ENCODE measurements around the gene DUSP12. TPM values are rescaled to one million over a fixed set of nuclear protein-coding genes. Genes with fewer than 3 reads are reported as not detected.

The DUSP12 gene
- total and polyA plus RNA-seq, 2 experiments from 2014 or later: 28.4 to 37.2 TPM

DNA sequence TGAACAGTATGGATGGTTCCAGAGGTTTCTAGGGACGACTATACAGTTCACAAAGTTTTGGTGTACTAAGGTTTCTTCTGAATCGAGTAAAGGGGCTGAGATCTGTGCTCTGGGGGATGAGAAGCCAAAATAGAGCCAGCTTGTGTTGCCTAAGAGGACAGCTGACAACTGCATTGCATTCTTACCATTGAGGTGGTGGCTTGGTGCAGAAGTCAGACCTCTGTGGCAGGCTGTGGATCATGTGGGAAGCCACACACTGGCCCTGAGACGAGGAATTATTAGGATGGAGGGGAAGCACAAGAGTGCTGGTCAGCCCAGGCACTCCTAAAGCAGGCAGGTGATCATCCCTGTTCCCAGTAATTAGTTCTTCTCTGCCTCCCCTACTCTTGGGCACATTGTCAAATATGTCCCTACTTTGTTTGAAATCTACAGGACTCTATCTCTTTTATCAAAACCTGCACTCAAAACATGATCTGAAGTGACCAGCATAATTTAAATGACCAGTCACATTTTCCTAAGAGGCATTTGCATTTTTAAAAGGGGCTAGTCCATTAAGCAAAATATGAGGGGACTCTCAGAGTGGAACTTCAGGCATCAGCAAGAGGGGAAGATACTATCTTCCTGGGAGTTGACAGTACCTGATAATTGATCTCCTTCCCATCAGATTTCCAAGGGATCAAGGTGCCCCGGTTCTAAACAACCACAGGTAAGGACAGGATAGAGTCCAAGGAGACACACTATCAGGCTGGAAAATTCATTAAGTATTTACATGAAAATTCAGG is 28.4 kb upstream of the DUSP12 start, which contains the start of gene FCRLB:
FCRLB (plus strand) TSS at position 589 of the 782 bp plus-strand sequence. CDS start 1,129 bp downstream, outside the sequence.
- no peaks in the 10 kb centered on the region for H3K36me3 Mint-ChIP-seq (ENCODE audit: low read depth)
- no peak within 1 kb of the TSS for H3K4me3 ChIP-seq
- no peaks in the 10 kb centered on the region for H3K36me3 ChIP-seq (ENCODE audit: insufficient read depth)
- no peaks in the 10 kb centered on the region for H3F3A ChIP-seq (replicated peaks; ENCODE audit: low read depth)
- 0 out of 2 replicates have a peak, but pooled peaks cover 2% of the 10 kb centered on the region for H3K9me2 ChIP-seq (ENCODE audit: insufficient read depth)
- no peak within 1 kb of the TSS for H3K4me3 Mint-ChIP-seq
- H3K27ac Mint-ChIP-seq: no peak within 1 kb of the TSS
- no peaks in the 10 kb centered on the region; the same call in 2 of the 3 replicates for H3K9me3 Mint-ChIP-seq
- ATAC-seq (no peak), DNase-seq (ENCODE audit: low spot score) (no peak)
- H4K20me1 ChIP-seq (replicated peaks; ENCODE audit: insufficient read depth): no peaks in the 10 kb centered on the region
- H3K27me3 ChIP-seq (ENCODE audit: insufficient read depth): peaks cover 34% of the 10 kb centered on the region
- no peaks in the 10 kb centered on the region for H3K79me2 ChIP-seq (replicated peaks; ENCODE audit: insufficient read depth)
- TF ChIP-seq JUNB (IDR thresholded peaks at IDR 0.05; ENCODE audit: unreplicated experiment) (no peak), POLR2AphosphoS5 (IDR thresholded peaks at IDR 0.05; ENCODE audit: low read depth) (no peak), ZNF331 (CRISPR knock-in tag; IDR thresholded peaks at IDR 0.05; ENCODE audit: low read depth) (no peak), CREB1 (CRISPR knock-in tag; IDR thresholded peaks at IDR 0.05; ENCODE audit: low read depth) (no peak), STAT1 (IDR thresholded peaks at IDR 0.05; ENCODE audit: unreplicated experiment) (no peak), NANOG (IDR thresholded peaks at IDR 0.05; ENCODE audit: borderline replicate concordance) (no peak)
- H3K4me1 ChIP-seq (ENCODE audit: insufficient read depth): no peaks in the 10 kb centered on the region; the same call in 1 of the 2 replicates
- no peak within 1 kb of the TSS for H3K27ac ChIP-seq (ENCODE audit: low read depth)
- peaks cover 30% of the 10 kb centered on the region for H3K27me3 Mint-ChIP-seq (ENCODE audit: insufficient read depth, low read depth, poor library complexity)
- no peak within 1 kb of the TSS for H2AFZ ChIP-seq
- no peak within 1 kb of the TSS for H3K4me2 ChIP-seq
- H3K4me1 Mint-ChIP-seq: peaks cover 6% of the 10 kb centered on the region; the same call in 2 of the 3 replicates

DNA sequence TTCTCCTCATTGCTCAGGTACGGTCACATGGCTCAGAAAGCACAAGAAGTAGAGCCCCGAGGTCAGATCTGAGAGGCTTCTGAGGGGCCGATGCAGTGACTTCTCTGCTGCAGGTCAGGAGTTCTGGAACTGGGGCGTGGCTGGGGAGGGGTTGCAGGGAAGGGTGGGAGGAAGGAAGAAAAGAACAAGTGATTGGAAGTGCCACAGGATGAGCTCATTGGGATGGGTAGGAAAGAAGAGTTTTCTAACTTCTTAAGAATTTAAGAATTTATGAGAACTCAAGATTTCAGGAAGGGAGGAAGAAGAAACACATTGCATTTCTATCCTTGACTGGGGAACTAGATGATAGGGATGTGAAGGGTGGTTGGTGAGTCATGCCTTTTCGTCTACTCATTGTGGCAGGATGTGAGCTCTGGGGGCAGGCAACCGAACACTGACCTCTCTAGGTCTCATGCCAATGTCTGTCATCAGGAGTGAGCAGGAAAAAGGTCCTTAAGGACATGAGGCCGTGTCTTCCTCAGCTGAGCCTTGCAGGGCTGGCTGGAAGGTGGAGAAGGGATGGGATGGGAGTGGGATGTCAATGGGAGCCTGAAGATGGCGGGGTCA is 27.7 kb upstream of the DUSP12 start:
- no peak for ATAC-seq
- H3K9me3 Mint-ChIP-seq: no peaks in the 10 kb centered on the region; the same call in 2 of the 3 replicates
- H3K36me3 Mint-ChIP-seq (ENCODE audit: low read depth): no peaks in the 10 kb centered on the region
- no peak overlapping the region for H3K27ac Mint-ChIP-seq
- Histone ChIP-seq H3K4me1 (ENCODE audit: insufficient read depth) (no peaks in the 10 kb centered on the region; the same call in 1 of the 2 replicates), H3F3A (replicated peaks; ENCODE audit: low read depth) (no peaks in the 10 kb centered on the region), H3K79me2 (replicated peaks; ENCODE audit: insufficient read depth) (no peaks in the 10 kb centered on the region), H3K9me2 (ENCODE audit: insufficient read depth) (0 out of 2 replicates have a peak, but pooled peaks cover 2% of the 10 kb centered on the region), H2AFZ (no peak overlapping the region), H3K4me3 (no peak overlapping the region), H3K27ac (ENCODE audit: low read depth) (no peak overlapping the region), H4K20me1 (replicated peaks; ENCODE audit: insufficient read depth) (no peaks in the 10 kb centered on the region), H3K4me2 (no peak overlapping the region), H3K27me3 (ENCODE audit: insufficient read depth) (peaks cover 39% of the 10 kb centered on the region), H3K36me3 (ENCODE audit: insufficient read depth) (no peaks in the 10 kb centered on the region)
- H3K4me3 Mint-ChIP-seq: no peak overlapping the region
- H3K27me3 Mint-ChIP-seq (ENCODE audit: insufficient read depth, low read depth, poor library complexity): peaks cover 34% of the 10 kb centered on the region
- peaks cover 6% of the 10 kb centered on the region; the same call in 2 of the 3 replicates for H3K4me1 Mint-ChIP-seq
- no peak for DNase-seq (ENCODE audit: low spot score)
- TF ChIP-seq CREB1 (CRISPR knock-in tag; IDR thresholded peaks at IDR 0.05; ENCODE audit: low read depth): no peak
- no peak for TF ChIP-seq EZH2phosphoT487 (IDR thresholded peaks at IDR 0.05; ENCODE audit: unreplicated experiment)
- no peak for TF ChIP-seq NANOG (IDR thresholded peaks at IDR 0.05; ENCODE audit: borderline replicate concordance)
- TF ChIP-seq, protein P1, sequence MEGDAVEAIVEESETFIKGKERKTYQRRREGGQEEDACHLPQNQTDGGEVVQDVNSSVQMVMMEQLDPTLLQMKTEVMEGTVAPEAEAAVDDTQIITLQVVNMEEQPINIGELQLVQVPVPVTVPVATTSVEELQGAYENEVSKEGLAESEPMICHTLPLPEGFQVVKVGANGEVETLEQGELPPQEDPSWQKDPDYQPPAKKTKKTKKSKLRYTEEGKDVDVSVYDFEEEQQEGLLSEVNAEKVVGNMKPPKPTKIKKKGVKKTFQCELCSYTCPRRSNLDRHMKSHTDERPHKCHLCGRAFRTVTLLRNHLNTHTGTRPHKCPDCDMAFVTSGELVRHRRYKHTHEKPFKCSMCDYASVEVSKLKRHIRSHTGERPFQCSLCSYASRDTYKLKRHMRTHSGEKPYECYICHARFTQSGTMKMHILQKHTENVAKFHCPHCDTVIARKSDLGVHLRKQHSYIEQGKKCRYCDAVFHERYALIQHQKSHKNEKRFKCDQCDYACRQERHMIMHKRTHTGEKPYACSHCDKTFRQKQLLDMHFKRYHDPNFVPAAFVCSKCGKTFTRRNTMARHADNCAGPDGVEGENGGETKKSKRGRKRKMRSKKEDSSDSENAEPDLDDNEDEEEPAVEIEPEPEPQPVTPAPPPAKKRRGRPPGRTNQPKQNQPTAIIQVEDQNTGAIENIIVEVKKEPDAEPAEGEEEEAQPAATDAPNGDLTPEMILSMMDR (conservative IDR thresholded peaks at IDR 0.05; ENCODE audit: low read depth in 2 of 2): no peak
- no peak for TF ChIP-seq EZH2 (IDR thresholded peaks at IDR 0.05; ENCODE audit: low read depth, unreplicated experiment)
- TF ChIP-seq POLR2AphosphoS5 (IDR thresholded peaks at IDR 0.05; ENCODE audit: low read depth): no peak
- no peak for TF ChIP-seq ZNF114 (CRISPR knock-in tag; IDR thresholded peaks at IDR 0.05)
- TF ChIP-seq, protein P2, sequence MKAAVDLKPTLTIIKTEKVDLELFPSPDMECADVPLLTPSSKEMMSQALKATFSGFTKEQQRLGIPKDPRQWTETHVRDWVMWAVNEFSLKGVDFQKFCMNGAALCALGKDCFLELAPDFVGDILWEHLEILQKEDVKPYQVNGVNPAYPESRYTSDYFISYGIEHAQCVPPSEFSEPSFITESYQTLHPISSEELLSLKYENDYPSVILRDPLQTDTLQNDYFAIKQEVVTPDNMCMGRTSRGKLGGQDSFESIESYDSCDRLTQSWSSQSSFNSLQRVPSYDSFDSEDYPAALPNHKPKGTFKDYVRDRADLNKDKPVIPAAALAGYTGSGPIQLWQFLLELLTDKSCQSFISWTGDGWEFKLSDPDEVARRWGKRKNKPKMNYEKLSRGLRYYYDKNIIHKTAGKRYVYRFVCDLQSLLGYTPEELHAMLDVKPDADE (IDR thresholded peaks at IDR 0.05): no peak
- no peak for TF ChIP-seq ZNF331 (CRISPR knock-in tag; IDR thresholded peaks at IDR 0.05; ENCODE audit: low read depth)

All from GM23338 (cell line).